GM18505 (cell line): ENCODE data around the gene SCOC.

Experiments
- ATAC-seq: cut with Tn5 transposase; IDR thresholded peaks from one replicate; pipeline ENCODE4 v1.9.1; 2021; ENCODE audit not compliant: unreplicated experiment
- POLR2A ChIP-seq: IDR thresholded peaks from 4 replicates; pipeline ENCODE4 v1.6.1; 2011; ENCODE audit warnings: borderline replicate concordance; ENCODE audit not compliant: insufficient read depth, insufficient read length; ENCODE audit errors: extremely low read depth

The SCOC gene

GRCh38 chr4:140351093-140352075 is 22.1 kb upstream of the SCOC start:
- TF ChIP-seq POLR2A = no peak
- no peak for ATAC-seq

DNA sequence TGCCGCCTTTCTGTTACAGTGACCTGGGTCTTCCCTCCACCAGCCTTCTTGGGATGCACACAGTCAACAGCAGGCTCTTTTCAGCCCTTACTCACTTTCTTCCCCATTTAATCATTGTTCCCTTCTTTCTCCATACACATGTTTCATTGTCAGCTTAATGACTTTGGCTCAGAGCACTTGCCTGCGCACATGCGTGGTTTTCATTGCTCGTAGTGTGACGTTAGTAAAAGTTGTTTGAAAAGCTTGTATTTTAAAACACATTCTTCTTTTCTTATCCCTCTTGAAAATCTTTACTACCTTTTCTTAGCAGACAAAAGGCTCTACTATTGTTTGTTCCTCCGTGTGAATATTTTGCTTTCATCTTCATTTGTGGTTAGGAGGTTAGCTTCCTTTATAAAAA is 19.7 kb upstream of the SCOC start:
- no peak for ATAC-seq
- no peak for TF ChIP-seq POLR2A

GRCh38 chr4:140355288-140355687 is 18.2 kb upstream of the SCOC start:
- ATAC-seq = no peak

DNA sequence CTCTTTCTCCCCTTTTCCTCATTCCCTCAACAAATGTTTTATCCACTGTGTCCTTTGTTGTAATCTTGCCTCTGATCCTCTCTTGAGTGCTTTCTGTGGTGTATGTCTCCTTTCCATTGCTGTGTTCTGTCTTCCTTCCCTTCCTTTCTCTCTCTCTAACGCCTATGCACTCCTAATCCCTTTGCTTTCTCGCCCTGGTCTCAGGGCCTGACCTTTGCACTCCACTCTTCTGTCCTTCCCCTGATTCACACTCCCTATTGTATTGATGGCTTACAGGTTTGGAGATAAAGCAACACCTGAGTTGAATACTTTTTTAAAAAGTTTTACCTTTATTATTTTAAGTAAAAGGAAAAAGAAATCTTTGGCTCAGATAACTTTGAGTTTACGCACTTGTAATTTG is 15.6 kb upstream of the SCOC start:
- no peak for TF ChIP-seq POLR2A

More at GRCh38 chr4:140355288-140355687, 18.2 kb upstream of the SCOC start:
- TF ChIP-seq POLR2A = no peak

GRCh38 chr4:140358281-140358680 is 15.2 kb upstream of the SCOC start:
- ATAC-seq = no peak
- no peak for TF ChIP-seq POLR2A

More for the DNA sequence above, 15.6 kb upstream of the SCOC start:
- ATAC-seq = no peak

- ATAC-seq = peak; percentile 97
- no peak for TF ChIP-seq POLR2A
Observed at GRCh38 chr4:140359562-140360427, 13.7 kb upstream of the SCOC start.

GRCh38 chr4:140361099-140361498 is 12.3 kb upstream of the SCOC start:
- ATAC-seq = no peak
- TF ChIP-seq POLR2A = no peak

DNA sequence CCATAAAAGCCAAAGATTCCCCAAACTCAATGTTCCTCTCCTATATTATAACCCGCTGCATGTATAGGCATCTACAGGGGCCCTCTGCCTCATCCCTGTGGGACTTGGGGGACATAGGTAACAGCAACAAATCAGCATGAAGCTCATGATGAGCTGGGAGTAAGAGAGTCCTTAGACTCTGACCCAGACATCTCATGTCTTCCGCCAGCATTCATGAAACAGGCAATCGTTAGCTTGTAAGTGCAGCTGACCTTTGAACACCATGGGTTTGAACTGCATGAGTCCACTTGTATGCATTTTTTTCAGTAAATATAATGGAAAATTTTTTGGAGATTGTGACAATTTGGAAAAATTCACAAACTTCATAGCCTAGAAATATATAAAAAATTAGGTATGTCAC is 10.4 kb upstream of the SCOC start:
- no peak for TF ChIP-seq POLR2A
- no peak for ATAC-seq

DNA sequence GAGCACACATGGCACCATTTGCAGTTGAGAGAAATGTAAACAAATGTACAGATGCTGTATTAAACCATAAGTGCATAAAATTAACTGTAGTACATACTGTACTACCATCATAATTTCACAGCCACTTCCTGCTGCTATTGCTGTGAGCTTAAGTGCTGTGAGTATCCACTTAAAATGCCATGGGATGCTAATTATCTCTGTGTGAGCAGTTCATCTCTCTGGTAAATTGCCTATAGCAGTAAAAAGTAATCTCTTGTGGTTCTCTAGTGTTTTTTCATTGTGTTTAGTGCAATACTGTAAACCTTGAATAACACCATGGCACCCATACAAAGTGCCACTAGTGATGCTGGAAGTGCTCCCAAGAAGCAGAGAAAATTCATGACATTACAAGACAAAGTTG is 9.9 kb upstream of the SCOC start:
- TF ChIP-seq POLR2A = no peak
- ATAC-seq = no peak

- no peak for TF ChIP-seq POLR2A
Observed at GRCh38 chr4:140367738-140368137, 5.7 kb upstream of the SCOC start.

DNA sequence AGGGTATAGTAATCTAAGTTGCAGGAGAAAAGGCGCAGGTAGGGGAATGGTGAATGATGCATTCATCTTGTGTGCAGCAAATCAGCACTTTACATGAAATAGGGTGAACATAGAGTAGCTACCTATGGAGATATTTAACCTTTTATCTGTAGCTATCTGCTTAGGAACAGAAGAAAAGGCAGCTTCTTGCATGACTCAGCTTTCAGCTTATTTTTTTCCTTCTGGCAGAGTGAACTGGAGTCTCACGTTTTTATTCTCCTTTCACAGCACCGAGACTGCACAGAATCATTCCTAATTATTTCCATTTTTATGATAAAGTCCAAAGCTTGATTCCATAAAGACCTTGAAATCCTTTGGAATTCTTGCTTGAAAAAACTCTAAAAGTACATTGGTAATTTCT is 4.8 kb upstream of the SCOC start:
- TF ChIP-seq POLR2A = no peak

More at GRCh38 chr4:140367738-140368137, 5.7 kb upstream of the SCOC start:
- no peak for ATAC-seq

GRCh38 chr4:140372751-140373327 is 607 bp upstream of the SCOC start:
- ATAC-seq = peak; percentile 61
- no peak for TF ChIP-seq POLR2A

More for the DNA sequence above, 4.8 kb upstream of the SCOC start:
- no peak for ATAC-seq

DNA sequence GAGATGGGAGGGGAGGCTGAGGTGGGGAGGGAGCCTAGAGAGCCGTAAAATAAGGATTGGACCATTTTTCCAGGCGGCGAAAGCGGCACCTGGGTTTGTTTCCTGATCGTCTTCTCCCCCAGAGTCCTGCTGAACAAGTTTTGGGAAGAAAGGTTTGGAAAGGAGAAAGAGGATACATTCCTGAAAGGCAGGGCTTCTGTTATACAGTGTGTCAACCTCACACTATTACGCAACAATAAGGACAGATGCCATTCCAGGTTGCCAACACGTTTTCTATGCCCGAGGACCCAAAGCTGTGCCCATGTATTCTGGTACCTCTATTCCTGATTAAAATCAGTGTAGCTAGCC is 658 bp downstream of the SCOC start:
- no peak for ATAC-seq
- no peak for TF ChIP-seq POLR2A
